Tibial artery (tissue), 4 donors: Measurements from ENCODE around the gene MCF2L.
A peak's percentile ranks its signal among the peaks of the same experiment; 100 is the strongest.

Experiments
- DNase-seq, 2 donors: peaks; one replicate each; pipeline ENCODE4 v3.0.0-alpha.2; 2019
- H3K27ac ChIP-seq, 2 donors: fragments of 200-600 bp; sonication (generic) in 1 of 2; 1 replicate in 1 of 2; 2 replicates in 1 of 2; pipeline ENCODE4 v1.5.1; 2018 to 2019; ENCODE audit warnings: mild to moderate bottlenecking in 1 of 2
- H3K27me3 ChIP-seq, 2 donors: fragments of 200-600 bp; sonication (generic) in 1 of 2; one replicate each; pipeline versions ENCODE4 v1.5.1 to v1.6.0; 2016 to 2019
- H3K36me3 ChIP-seq, 3 donors: fragments of 200-600 bp; sonication (generic) in 2 of 3; one replicate each; pipeline ENCODE4 v1.5.1; 2016 to 2019; ENCODE audit warnings: mild to moderate bottlenecking in 2 of 3
- H3K4me1 ChIP-seq, 4 donors: fragments of 200-600 bp; sonication (generic) in 2 of 4; 1 replicate in 3 of 4; 2 replicates in 1 of 4; pipeline ENCODE4 v1.5.1; 2016 to 2019
- H3K4me3 ChIP-seq, 2 donors: fragments of 200-600 bp; sonication (generic) in 1 of 2; 1 replicate in 1 of 2; 2 replicates in 1 of 2; pipeline ENCODE4 v1.5.1; 2018 to 2019; ENCODE audit warnings: mild to moderate bottlenecking in 2 of 2
- H3K9me3 ChIP-seq, 3 donors: fragments of 200-600 bp; sonication (generic) in 1 of 3; one replicate each; pipeline ENCODE4 v1.5.1; 2016 to 2019
- CTCF ChIP-seq, 2 experiments: fragments of 200-600 bp in 1 of 2; fragments of 450-650 bp in 1 of 2; IDR thresholded peaks; one replicate each; pipeline ENCODE4 v1.5.1; 2017 to 2019; ENCODE audit warnings: antibody characterized with exemption in 2 of 2, mild to moderate bottlenecking in 1 of 2, moderate library complexity in 1 of 2
- intact Hi-C: fragments of 100-400 bp; cut with DNase I; formaldehyde crosslinking; loops from one replicate; pipeline ENCODE4 v1.15.0; 2023; ENCODE audit warnings: low total_unique reads

The MCF2L gene

GRCh38 chr13:112962396-112962795 is 6.6 kb upstream of the MCF2L start:
- Histone ChIP-seq H3K36me3 (no peaks in the 10 kb centered on the region), H3K4me3 (no peak overlapping the region), H3K27me3 (peaks cover 0 to 65% of the 10 kb centered on the region in 2 donors), H3K27ac (no peak overlapping the region), H3K4me1 (no peaks in the 10 kb centered on the region), H3K9me3 (no peaks in the 10 kb centered on the region)
- TF ChIP-seq CTCF (IDR thresholded peaks at IDR 0.05) = no peak
- intact Hi-C loops = no loop called here
- peak in 1 of 2 donors; percentile 37 for DNase-seq

- peak in 1 of 2 donors; percentile 33 for DNase-seq
- Histone ChIP-seq H3K36me3 (no peaks in the 10 kb centered on the region), H3K4me3 (no peak overlapping the region), H3K27me3 (peaks cover 0 to 69% of the 10 kb centered on the region in 2 donors), H3K27ac (no peak overlapping the region), H3K9me3 (no peaks in the 10 kb centered on the region), H3K4me1 (no peaks in the 10 kb centered on the region)
- TF ChIP-seq CTCF (IDR thresholded peaks at IDR 0.05) = no peak
- intact Hi-C loops = no loop called here
These were observed 5.9 kb upstream of the MCF2L start for GRCh38 chr13:112962911-112963625.

- H3K36me3 ChIP-seq = no peaks in the 10 kb centered on the region
- peak in 1 of 2 donors; percentile 51 for DNase-seq
- no peak for TF ChIP-seq CTCF (IDR thresholded peaks at IDR 0.05)
- H3K9me3 ChIP-seq = no peaks in the 10 kb centered on the region
- intact Hi-C loops = no loop called here
- no peak overlapping the region for H3K27ac ChIP-seq
- no peak overlapping the region for H3K4me3 ChIP-seq
- H3K4me1 ChIP-seq = peaks cover 0 to 5% (median 5%) of the 10 kb centered on the region in 4 donors
- H3K27me3 ChIP-seq = peaks cover 0 to 70% of the 10 kb centered on the region in 2 donors
These were observed 5.4 kb upstream of the MCF2L start for GRCh38 chr13:112963641-112964040.

- no peak overlapping the region for H3K27ac ChIP-seq
- H3K27me3 ChIP-seq = peaks cover 0 to 70% of the 10 kb centered on the region in 2 donors
- no peaks in the 10 kb centered on the region for H3K36me3 ChIP-seq
- TF ChIP-seq CTCF (IDR thresholded peaks at IDR 0.05) = no peak
- peaks cover 0 to 15% (median 12%) of the 10 kb centered on the region in 4 donors for H3K4me1 ChIP-seq
- H3K4me3 ChIP-seq = no peak overlapping the region
- DNase-seq = peak in 1 of 2 donors; percentile 32
- no peaks in the 10 kb centered on the region for H3K9me3 ChIP-seq
- intact Hi-C loops = no loop called here
These were observed 4.0 kb upstream of the MCF2L start for GRCh38 chr13:112964971-112965492.

GRCh38 chr13:112965573-112966115 is 3.4 kb upstream of the MCF2L start:
- H3K36me3 ChIP-seq = no peaks in the 10 kb centered on the region
- no peak for TF ChIP-seq CTCF (IDR thresholded peaks at IDR 0.05)
- H3K9me3 ChIP-seq = no peaks in the 10 kb centered on the region
- H3K4me3 ChIP-seq = no peak overlapping the region
- H3K4me1 ChIP-seq = peaks cover 0 to 15% (median 12%) of the 10 kb centered on the region in 4 donors
- intact Hi-C loops = no loop called here
- H3K27ac ChIP-seq = no peak overlapping the region
- peak in 1 of 2 donors; percentile 37 for DNase-seq
- peaks cover 0 to 70% of the 10 kb centered on the region in 2 donors for H3K27me3 ChIP-seq
